HCT116 (cell line): ENCODE data around the gene ANKS1A.

ENCODE experiments used
- CEBPB ChIP-seq: IDR thresholded peaks from 2 replicates; pipeline ENCODE4 v1.6.1; 2012; ENCODE audit warnings: low read depth
- EZH2 ChIP-seq: fragments of 200-600 bp; sonication (generic); IDR thresholded peaks from 2 replicates; pipeline ENCODE4 v1.6.1; 2017; ENCODE audit warnings: antibody characterized with exemption, mixed run types
- EZH2phosphoT487 ChIP-seq: fragments of 200-600 bp; IDR thresholded peaks from 2 replicates; pipeline ENCODE4 v1.6.1; 2018; ENCODE audit warnings: antibody characterized with exemption, borderline replicate concordance
- JUND ChIP-seq: IDR thresholded peaks from 2 replicates; pipeline ENCODE4 v1.6.1; 2012
- POLR2A ChIP-seq: IDR thresholded peaks from 2 replicates; pipeline ENCODE4 v1.7.0; 2011; ENCODE audit warnings: borderline replicate concordance; ENCODE audit not compliant: insufficient read depth, insufficient read length; ENCODE audit errors: extremely low read depth
- POLR2AphosphoS5 ChIP-seq: IDR thresholded peaks from 2 replicates; pipeline ENCODE4 v1.6.1; 2011; ENCODE audit warnings: mild to moderate bottlenecking, low read depth, low read length, moderate library complexity
- ZNF274 ChIP-seq: fragments of 200-500 bp; sonication (Bioruptor generic); IDR thresholded peaks from 2 replicates; pipeline ENCODE4 v1.6.1; 2014; ENCODE audit warnings: mild to moderate bottlenecking, low read depth, low read length, inconsistent platforms
- TF ChIP-seq, protein P1 (sequence below), 3 experiments: fragments of 200-600 bp in 1 of 3; sonication (generic) in 1 of 3; IDR thresholded peaks in 2 of 3; conservative IDR thresholded peaks in 1 of 3; 2 replicates each; pipeline ENCODE4 v1.5.1; 2012 to 2017; ENCODE audit warnings: low read depth in 2 of 3, low read length in 2 of 3, antibody characterized with exemption in 1 of 3, borderline replicate concordance in 1 of 3, control low read depth in 1 of 3, mild to moderate bottlenecking in 1 of 3, mixed read lengths in 1 of 3, mixed run types in 1 of 3, moderate library complexity in 1 of 3; ENCODE audit not compliant: insufficient read depth in 1 of 3
- TF ChIP-seq, protein P2 (sequence below): IDR thresholded peaks from 2 replicates; pipeline ENCODE4 v1.6.1; 2012
- TF ChIP-seq, protein P3 (sequence below): IDR thresholded peaks from 2 replicates; pipeline ENCODE4 v1.6.1; 2012; ENCODE audit warnings: low read depth
- TF ChIP-seq, protein P4 (sequence below): IDR thresholded peaks from 2 replicates; pipeline ENCODE4 v1.6.1; 2012

DNA sequence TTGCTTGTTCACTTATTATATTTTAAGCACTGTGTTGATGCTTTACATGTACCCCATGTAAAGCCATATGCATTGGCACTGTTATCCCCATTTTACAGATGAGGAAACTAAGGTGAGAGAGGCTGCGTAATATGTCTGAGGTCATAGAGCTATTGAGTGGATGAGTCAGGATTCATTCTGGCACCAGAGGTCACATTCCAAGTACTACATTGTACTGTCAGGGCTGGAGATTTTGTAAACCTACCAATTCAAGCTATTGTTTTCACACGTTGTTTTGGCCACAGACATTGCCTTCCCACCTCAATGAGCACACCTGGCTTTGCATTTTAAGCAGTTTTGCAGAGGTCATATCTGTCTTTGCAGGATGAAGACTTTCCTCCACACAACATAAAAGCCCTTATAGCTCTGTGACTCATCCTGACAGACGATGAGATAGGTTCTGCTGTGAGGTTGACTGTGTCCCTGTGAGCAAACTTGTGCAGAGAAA lies 33.2 kb downstream of the ANKS1A start:
- TF ChIP-seq, protein P1, sequence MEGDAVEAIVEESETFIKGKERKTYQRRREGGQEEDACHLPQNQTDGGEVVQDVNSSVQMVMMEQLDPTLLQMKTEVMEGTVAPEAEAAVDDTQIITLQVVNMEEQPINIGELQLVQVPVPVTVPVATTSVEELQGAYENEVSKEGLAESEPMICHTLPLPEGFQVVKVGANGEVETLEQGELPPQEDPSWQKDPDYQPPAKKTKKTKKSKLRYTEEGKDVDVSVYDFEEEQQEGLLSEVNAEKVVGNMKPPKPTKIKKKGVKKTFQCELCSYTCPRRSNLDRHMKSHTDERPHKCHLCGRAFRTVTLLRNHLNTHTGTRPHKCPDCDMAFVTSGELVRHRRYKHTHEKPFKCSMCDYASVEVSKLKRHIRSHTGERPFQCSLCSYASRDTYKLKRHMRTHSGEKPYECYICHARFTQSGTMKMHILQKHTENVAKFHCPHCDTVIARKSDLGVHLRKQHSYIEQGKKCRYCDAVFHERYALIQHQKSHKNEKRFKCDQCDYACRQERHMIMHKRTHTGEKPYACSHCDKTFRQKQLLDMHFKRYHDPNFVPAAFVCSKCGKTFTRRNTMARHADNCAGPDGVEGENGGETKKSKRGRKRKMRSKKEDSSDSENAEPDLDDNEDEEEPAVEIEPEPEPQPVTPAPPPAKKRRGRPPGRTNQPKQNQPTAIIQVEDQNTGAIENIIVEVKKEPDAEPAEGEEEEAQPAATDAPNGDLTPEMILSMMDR (IDR thresholded peaks at IDR 0.05 in 2 of 3, conservative IDR thresholded peaks at IDR 0.05 in 1 of 3; ENCODE audit: borderline replicate concordance in 1 of 3, insufficient read depth in 1 of 3, low read depth in 2 of 3, low read length in 2 of 3), result no peak
- TF ChIP-seq EZH2phosphoT487 (no peak), EZH2 (no peak), JUND (no peak), POLR2AphosphoS5 (no peak), POLR2A (no peak), ZNF274 (no peak), CEBPB (peak; percentile 33; the same call in 1 of the 2 replicates)
- TF ChIP-seq, protein P2, sequence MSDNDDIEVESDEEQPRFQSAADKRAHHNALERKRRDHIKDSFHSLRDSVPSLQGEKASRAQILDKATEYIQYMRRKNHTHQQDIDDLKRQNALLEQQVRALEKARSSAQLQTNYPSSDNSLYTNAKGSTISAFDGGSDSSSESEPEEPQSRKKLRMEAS, result no peak
- TF ChIP-seq, protein P3, sequence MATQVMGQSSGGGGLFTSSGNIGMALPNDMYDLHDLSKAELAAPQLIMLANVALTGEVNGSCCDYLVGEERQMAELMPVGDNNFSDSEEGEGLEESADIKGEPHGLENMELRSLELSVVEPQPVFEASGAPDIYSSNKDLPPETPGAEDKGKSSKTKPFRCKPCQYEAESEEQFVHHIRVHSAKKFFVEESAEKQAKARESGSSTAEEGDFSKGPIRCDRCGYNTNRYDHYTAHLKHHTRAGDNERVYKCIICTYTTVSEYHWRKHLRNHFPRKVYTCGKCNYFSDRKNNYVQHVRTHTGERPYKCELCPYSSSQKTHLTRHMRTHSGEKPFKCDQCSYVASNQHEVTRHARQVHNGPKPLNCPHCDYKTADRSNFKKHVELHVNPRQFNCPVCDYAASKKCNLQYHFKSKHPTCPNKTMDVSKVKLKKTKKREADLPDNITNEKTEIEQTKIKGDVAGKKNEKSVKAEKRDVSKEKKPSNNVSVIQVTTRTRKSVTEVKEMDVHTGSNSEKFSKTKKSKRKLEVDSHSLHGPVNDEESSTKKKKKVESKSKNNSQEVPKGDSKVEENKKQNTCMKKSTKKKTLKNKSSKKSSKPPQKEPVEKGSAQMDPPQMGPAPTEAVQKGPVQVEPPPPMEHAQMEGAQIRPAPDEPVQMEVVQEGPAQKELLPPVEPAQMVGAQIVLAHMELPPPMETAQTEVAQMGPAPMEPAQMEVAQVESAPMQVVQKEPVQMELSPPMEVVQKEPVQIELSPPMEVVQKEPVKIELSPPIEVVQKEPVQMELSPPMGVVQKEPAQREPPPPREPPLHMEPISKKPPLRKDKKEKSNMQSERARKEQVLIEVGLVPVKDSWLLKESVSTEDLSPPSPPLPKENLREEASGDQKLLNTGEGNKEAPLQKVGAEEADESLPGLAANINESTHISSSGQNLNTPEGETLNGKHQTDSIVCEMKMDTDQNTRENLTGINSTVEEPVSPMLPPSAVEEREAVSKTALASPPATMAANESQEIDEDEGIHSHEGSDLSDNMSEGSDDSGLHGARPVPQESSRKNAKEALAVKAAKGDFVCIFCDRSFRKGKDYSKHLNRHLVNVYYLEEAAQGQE, result no peak
- TF ChIP-seq, protein P4, sequence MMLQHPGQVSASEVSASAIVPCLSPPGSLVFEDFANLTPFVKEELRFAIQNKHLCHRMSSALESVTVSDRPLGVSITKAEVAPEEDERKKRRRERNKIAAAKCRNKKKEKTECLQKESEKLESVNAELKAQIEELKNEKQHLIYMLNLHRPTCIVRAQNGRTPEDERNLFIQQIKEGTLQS, result no peak
